Epithelial cell of esophagus (primary cell): ENCODE measurements around the gene IRX2.
A peak's percentile ranks its signal among the peaks of the same experiment; 100 is the strongest.

Experiments
- DNase-seq: peaks from one replicate; pipeline ENCODE4 v3.0.0; 2010; ENCODE audit warnings: low read depth
- H3K4me3 ChIP-seq: 2 replicates; pipeline ENCODE4 v1.5.1; 2011; ENCODE audit warnings: mild to moderate bottlenecking, low read length, control low read depth
- CTCF ChIP-seq: IDR thresholded peaks from 2 replicates; pipeline ENCODE4 v1.5.1; 2011; ENCODE audit warnings: low read depth, mild to moderate bottlenecking, low read length, control low read depth, inconsistent platforms; ENCODE audit not compliant: insufficient read depth; ENCODE audit errors: missing control alignments

IRX2 gene

GRCh38 chr5:2762744-2763532 is 11.5 kb upstream of the IRX2 start:
- no peak overlapping the region for H3K4me3 ChIP-seq
- no peak for DNase-seq
- TF ChIP-seq CTCF, result no peak

GRCh38 chr5:2761921-2762488 is 10.5 kb upstream of the IRX2 start:
- no peak overlapping the region for H3K4me3 ChIP-seq
- DNase-seq, result no peak
- TF ChIP-seq CTCF, result no peak

GRCh38 chr5:2759696-2760461 is 8.4 kb upstream of the IRX2 start:
- DNase-seq, result peak; percentile 66
- no peak overlapping the region for H3K4me3 ChIP-seq
- TF ChIP-seq CTCF, result no peak

GRCh38 chr5:2759091-2759490 is 7.6 kb upstream of the IRX2 start:
- H3K4me3 ChIP-seq, result no peak overlapping the region
- no peak for TF ChIP-seq CTCF
- DNase-seq, result no peak

GRCh38 chr5:2758632-2759031 is 7.2 kb upstream of the IRX2 start:
- H3K4me3 ChIP-seq, result no peak overlapping the region
- TF ChIP-seq CTCF, result no peak
- DNase-seq, result peak; percentile 86

- peak; percentile 100 for DNase-seq
- TF ChIP-seq CTCF, result no peak
- no peak overlapping the region for H3K4me3 ChIP-seq
Measured at GRCh38 chr5:2757563-2758351, 6.3 kb upstream of the IRX2 start.
